HepG2 (cell line): Measurements from ENCODE around the gene DISP2. TPM values are rescaled to one million over a fixed set of nuclear protein-coding genes. Genes with fewer than 3 reads are reported as not detected.

Experiments
- ATF1 ChIP-seq: IDR thresholded peaks from 2 replicates; pipeline ENCODE4 v1.6.1; 2016; ENCODE audit warnings: mild to moderate bottlenecking, control low read depth
- CC2D1A ChIP-seq: sonication (generic); formaldehyde crosslinking; IDR thresholded peaks from 2 replicates; pipeline ENCODE4 v1.8.1; 2023; ENCODE audit warnings: mild to moderate bottlenecking, missing genetic modification reagents
- ELF4 ChIP-seq: sonication (generic); formaldehyde crosslinking; IDR thresholded peaks from 2 replicates; pipeline ENCODE4 v1.5.0; 2020; ENCODE audit warnings: missing genetic modification reagents, mild to moderate bottlenecking, moderate library complexity, borderline replicate concordance
- FOXK2 ChIP-seq: fragments of 450-650 bp; IDR thresholded peaks from 2 replicates; pipeline ENCODE4 v1.6.1; 2016
- HDAC1 ChIP-seq: sonication (generic); formaldehyde crosslinking; IDR thresholded peaks from 2 replicates; pipeline ENCODE4 v1.5.1; 2020; ENCODE audit warnings: mild to moderate bottlenecking, missing genetic modification reagents
- HOXA9 ChIP-seq: sonication (generic); formaldehyde crosslinking; IDR thresholded peaks from 2 replicates; pipeline ENCODE4 v1.8.1; 2022; ENCODE audit warnings: missing genetic modification reagents, mild to moderate bottlenecking, moderate library complexity, borderline replicate concordance
- MAF1 ChIP-seq: sonication (generic); formaldehyde crosslinking; IDR thresholded peaks from 2 replicates; pipeline ENCODE4 v1.5.0; 2020; ENCODE audit warnings: missing genetic modification reagents, borderline replicate concordance
- MAZ ChIP-seq, 2 experiments: sonication (generic) in 1 of 2; formaldehyde crosslinking in 1 of 2; IDR thresholded peaks; 2 replicates each; pipeline versions ENCODE4 v1.5.0 to v1.6.1; 2012 to 2020; ENCODE audit warnings: low read depth in 2 of 2, mild to moderate bottlenecking in 2 of 2, borderline replicate concordance in 1 of 2, improper control_type of control experiment in 1 of 2, low read length in 1 of 2, missing genetic modification reagents in 1 of 2, moderate library complexity in 1 of 2
- NFYB ChIP-seq: sonication (generic); formaldehyde crosslinking; IDR thresholded peaks from 2 replicates; pipeline ENCODE4 v1.4.0; 2020; ENCODE audit warnings: missing genetic modification reagents
- POGZ ChIP-seq: sonication (generic); formaldehyde crosslinking; IDR thresholded peaks from 2 replicates; pipeline ENCODE4 v1.4.0; 2020; ENCODE audit warnings: mild to moderate bottlenecking, missing genetic modification reagents
- RFX1 ChIP-seq: fragments of 450-650 bp; IDR thresholded peaks from 2 replicates; pipeline ENCODE4 v1.6.1; 2017
- SAFB2 ChIP-seq: sonication (generic); formaldehyde crosslinking; IDR thresholded peaks from 2 replicates; pipeline ENCODE4 v1.5.1; 2020; ENCODE audit warnings: missing genetic modification reagents, low read depth, mild to moderate bottlenecking, borderline replicate concordance
- SRF ChIP-seq: IDR thresholded peaks from 2 replicates; pipeline ENCODE4 v1.6.1; 2011; ENCODE audit warnings: mild to moderate bottlenecking, low read depth, low read length, moderate library complexity
- TFAP4 ChIP-seq: sonication (generic); IDR thresholded peaks from 2 replicates; pipeline ENCODE4 v1.6.1; 2016; ENCODE audit warnings: low read depth, borderline replicate concordance
- ZNF251 ChIP-seq: sonication (generic); formaldehyde crosslinking; IDR thresholded peaks from 2 replicates; pipeline ENCODE4 v1.9.0; 2021; ENCODE audit warnings: mild to moderate bottlenecking, missing genetic modification reagents
- ZNF317 ChIP-seq: sonication (generic); formaldehyde crosslinking; IDR thresholded peaks from 2 replicates; pipeline ENCODE4 v1.5.0; 2020; ENCODE audit warnings: mild to moderate bottlenecking, missing genetic modification reagents
- ZNF326 ChIP-seq: sonication (generic); formaldehyde crosslinking; IDR thresholded peaks from 2 replicates; pipeline ENCODE4 v1.4.0; 2020; ENCODE audit warnings: missing genetic modification reagents, borderline replicate concordance
- ZNF557 ChIP-seq: sonication (generic); formaldehyde crosslinking; IDR thresholded peaks from 2 replicates; pipeline ENCODE4 v1.4.0; 2020; ENCODE audit warnings: missing genetic modification reagents
- ZNF567 ChIP-seq: sonication (generic); formaldehyde crosslinking; IDR thresholded peaks from 2 replicates; pipeline ENCODE4 v1.8.1; 2023; ENCODE audit warnings: mild to moderate bottlenecking, missing genetic modification reagents, borderline replicate concordance
- ZNF589 ChIP-seq: sonication (generic); formaldehyde crosslinking; conservative IDR thresholded peaks from 2 replicates; pipeline ENCODE4 v1.8.0; 2022; ENCODE audit warnings: mild to moderate bottlenecking, moderate library complexity, missing genetic modification reagents
- ZNF766 ChIP-seq: sonication (generic); formaldehyde crosslinking; IDR thresholded peaks from 2 replicates; pipeline ENCODE4 v1.5.0; 2020; ENCODE audit warnings: missing genetic modification reagents, borderline replicate concordance
- ZNF839 ChIP-seq: sonication (generic); formaldehyde crosslinking; IDR thresholded peaks from 2 replicates; pipeline ENCODE4 v1.4.0; 2020; ENCODE audit warnings: missing genetic modification reagents, mild to moderate bottlenecking, borderline replicate concordance
- ZSCAN21 ChIP-seq: sonication (generic); formaldehyde crosslinking; IDR thresholded peaks from 2 replicates; pipeline ENCODE4 v1.8.0; 2022; ENCODE audit warnings: mild to moderate bottlenecking, missing genetic modification reagents, moderate library complexity, borderline replicate concordance
- polyA plus RNA-seq, 8 experiments: library from polyadenylated mRNA; depleted of rRNA in 3 of 8; stranded (reverse) in 7 of 8; unstranded in 1 of 8; fragments of >200 nt; fragmentation: Illumina TruSeq in 4 of 8; extraction: Trizol in 4 of 8; gene quantifications; 2 replicates each; pipeline versions ENCODE4 v1.2.1 to v1.2.3, GENCODE V29; 2011 to 2016; ENCODE audit warnings: low read depth in 4 of 8, missing spikeins in 1 of 8, mixed read lengths in 1 of 8; ENCODE audit not compliant: insufficient read depth in 1 of 8
- total RNA-seq, 5 experiments: library from RNA; depleted of rRNA; stranded (reverse); fragments of >200 nt; fragmentation: Illumina TruSeq; extraction: Trizol; gene quantifications; 2 replicates each; pipeline ENCODE4 v1.2.3, GENCODE V29; 2016; ENCODE audit warnings: low read depth in 1 of 5
- TF ChIP-seq, protein P1 (sequence below): sonication (generic); formaldehyde crosslinking; IDR thresholded peaks from 2 replicates; pipeline ENCODE4 v1.8.0; 2022; ENCODE audit warnings: missing genetic modification reagents, low read depth, mild to moderate bottlenecking, borderline replicate concordance
- TF ChIP-seq, protein P2 (sequence below): sonication (generic); formaldehyde crosslinking; IDR thresholded peaks from 2 replicates; pipeline ENCODE4 v1.9.0; 2021; ENCODE audit warnings: missing genetic modification reagents, borderline replicate concordance
- TF ChIP-seq, protein P3 (sequence below): IDR thresholded peaks from 2 replicates; pipeline ENCODE4 v1.6.1; 2016

The DISP2 gene
- total and polyA plus RNA-seq, 2 of the 13 experiments (the other 11 are each of a cell fraction or from before 2014, with no cell fraction given): 0.09 to 0.32 TPM

GRCh38 chr15:40405501-40406381 lies 47.7 kb downstream of the DISP2 start, which contains the start of gene IVD (continued):
- TF ChIP-seq TFAP4: no peak; the same call in 1 of the 2 replicates
- no peak for TF ChIP-seq ZNF557
- no peak for TF ChIP-seq FOXK2
- TF ChIP-seq ZNF567: no peak
- peak; percentile 95 for TF ChIP-seq ZSCAN21
- TF ChIP-seq, protein P1, sequence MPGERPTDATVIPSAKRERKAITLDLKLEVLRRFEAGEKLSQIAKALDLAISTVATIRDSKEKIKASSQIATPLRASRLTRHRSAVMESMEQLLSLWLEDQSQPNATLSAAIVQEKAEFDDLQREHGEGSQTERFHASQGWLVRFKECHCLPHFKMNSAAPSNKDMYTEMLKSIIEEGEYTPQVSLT (CRISPR knock-in tag): no peak
- TF ChIP-seq MAZ (IDR thresholded peaks at IDR 0.05; ENCODE audit: borderline replicate concordance, low read depth, low read length): no peak
- peak; percentile 33; the same call in 1 of the 2 replicates for TF ChIP-seq MAZ (CRISPR knock-in tag; IDR thresholded peaks at IDR 0.05; ENCODE audit: low read depth)
- TF ChIP-seq ATF1: no peak
- peak; percentile 92 for TF ChIP-seq SAFB2 (CRISPR knock-in tag)
- TF ChIP-seq RFX1: no peak
- TF ChIP-seq HDAC1: peak; percentile 75; the same call in 1 of the 2 replicates
- TF ChIP-seq ELF4 (CRISPR knock-in tag): no peak
- no peak for TF ChIP-seq ZNF251 (CRISPR knock-in tag)
- TF ChIP-seq, protein P2, sequence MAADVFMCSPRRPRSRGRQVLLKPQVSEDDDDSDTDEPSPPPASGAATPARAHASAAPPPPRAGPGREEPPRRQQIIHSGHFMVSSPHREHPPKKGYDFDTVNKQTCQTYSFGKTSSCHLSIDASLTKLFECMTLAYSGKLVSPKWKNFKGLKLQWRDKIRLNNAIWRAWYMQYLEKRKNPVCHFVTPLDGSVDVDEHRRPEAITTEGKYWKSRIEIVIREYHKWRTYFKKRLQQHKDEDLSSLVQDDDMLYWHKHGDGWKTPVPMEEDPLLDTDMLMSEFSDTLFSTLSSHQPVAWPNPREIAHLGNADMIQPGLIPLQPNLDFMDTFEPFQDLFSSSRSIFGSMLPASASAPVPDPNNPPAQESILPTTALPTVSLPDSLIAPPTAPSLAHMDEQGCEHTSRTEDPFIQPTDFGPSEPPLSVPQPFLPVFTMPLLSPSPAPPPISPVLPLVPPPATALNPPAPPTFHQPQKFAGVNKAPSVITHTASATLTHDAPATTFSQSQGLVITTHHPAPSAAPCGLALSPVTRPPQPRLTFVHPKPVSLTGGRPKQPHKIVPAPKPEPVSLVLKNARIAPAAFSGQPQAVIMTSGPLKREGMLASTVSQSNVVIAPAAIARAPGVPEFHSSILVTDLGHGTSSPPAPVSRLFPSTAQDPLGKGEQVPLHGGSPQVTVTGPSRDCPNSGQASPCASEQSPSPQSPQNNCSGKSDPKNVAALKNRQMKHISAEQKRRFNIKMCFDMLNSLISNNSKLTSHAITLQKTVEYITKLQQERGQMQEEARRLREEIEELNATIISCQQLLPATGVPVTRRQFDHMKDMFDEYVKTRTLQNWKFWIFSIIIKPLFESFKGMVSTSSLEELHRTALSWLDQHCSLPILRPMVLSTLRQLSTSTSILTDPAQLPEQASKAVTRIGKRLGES (CRISPR knock-in tag): no peak
- TF ChIP-seq NFYB (CRISPR knock-in tag): peak; percentile 98
- no peak for TF ChIP-seq ZNF766 (CRISPR knock-in tag)
- TF ChIP-seq ZNF326 (CRISPR knock-in tag): no peak
- TF ChIP-seq MAF1 (CRISPR knock-in tag): no peak; the same call in 1 of the 2 replicates
- TF ChIP-seq HOXA9 (CRISPR knock-in tag): no peak
- TF ChIP-seq SRF: no peak
- peak; percentile 76 for TF ChIP-seq POGZ (CRISPR knock-in tag)
- TF ChIP-seq ZNF589: no peak
- TF ChIP-seq, protein P3, sequence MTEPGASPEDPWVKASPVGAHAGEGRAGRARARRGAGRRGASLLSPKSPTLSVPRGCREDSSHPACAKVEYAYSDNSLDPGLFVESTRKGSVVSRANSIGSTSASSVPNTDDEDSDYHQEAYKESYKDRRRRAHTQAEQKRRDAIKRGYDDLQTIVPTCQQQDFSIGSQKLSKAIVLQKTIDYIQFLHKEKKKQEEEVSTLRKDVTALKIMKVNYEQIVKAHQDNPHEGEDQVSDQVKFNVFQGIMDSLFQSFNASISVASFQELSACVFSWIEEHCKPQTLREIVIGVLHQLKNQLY (CRISPR knock-in tag): no peak
- TF ChIP-seq CC2D1A (CRISPR knock-in tag): no peak
- no peak for TF ChIP-seq ZNF317 (CRISPR knock-in tag)
- no peak; the same call in 1 of the 2 replicates for TF ChIP-seq ZNF839
